ENCODE data around the gene NSUN6. TPM values are rescaled to one million over a fixed set of nuclear protein-coding genes. Genes with fewer than 3 reads are reported as not detected.
A peak's percentile ranks its signal among the peaks of the same experiment; 100 is the strongest.

NSUN6 gene
- total RNA-seq, 1 donor from 2014 or later = 7.2 TPM

GRCh38 chr10:18557960-18558359, 93.4 kb downstream of the NSUN6 start:
- TF ChIP-seq CTCF (conservative IDR thresholded peaks at IDR 0.05; ENCODE audit: low read depth, low read length) = no peak
- no peak for DNase-seq (ENCODE audit: low read depth)
- H3K4me3 ChIP-seq (ENCODE audit: low read depth, low read length) = no peak overlapping the region

GRCh38 chr10:18556522-18557147, 94.8 kb downstream of the NSUN6 start:
- no peak overlapping the region for H3K4me3 ChIP-seq (ENCODE audit: low read depth, low read length)
- no peak for TF ChIP-seq CTCF (conservative IDR thresholded peaks at IDR 0.05; ENCODE audit: low read depth, low read length)
- DNase-seq (ENCODE audit: low read depth) = no peak

- DNase-seq (ENCODE audit: low read depth) = no peak
- no peak overlapping the region for H3K4me3 ChIP-seq (ENCODE audit: low read depth, low read length)
- no peak for TF ChIP-seq CTCF (conservative IDR thresholded peaks at IDR 0.05; ENCODE audit: low read depth, low read length)
These were observed 96.9 kb downstream of the NSUN6 start for GRCh38 chr10:18554479-18554878.

DNA sequence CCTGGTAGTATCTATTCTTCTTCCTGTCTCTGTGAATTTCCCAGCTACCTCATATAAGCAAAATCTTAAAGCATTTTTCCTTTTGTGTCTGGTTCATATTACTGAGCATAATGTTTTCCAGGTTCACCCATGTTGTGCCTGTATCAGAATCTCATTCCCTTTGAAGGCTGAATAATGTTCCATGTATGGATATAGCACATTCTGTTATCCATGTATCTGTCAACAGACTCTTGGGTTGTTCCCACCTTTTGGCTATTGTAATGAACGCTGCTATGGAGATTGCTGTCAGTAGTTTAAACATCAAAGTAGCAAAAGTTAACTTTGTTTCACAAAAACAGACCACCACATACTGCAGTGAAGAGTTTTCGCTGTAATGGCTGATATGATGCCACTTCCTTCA, 99.9 kb downstream of the NSUN6 start:
- TF ChIP-seq CTCF (conservative IDR thresholded peaks at IDR 0.05; ENCODE audit: low read depth, low read length) = no peak
- DNase-seq (ENCODE audit: low read depth) = no peak

GRCh38 chr10:18549105-18549504, 102.3 kb downstream of the NSUN6 start:
- no peak overlapping the region for H3K4me3 ChIP-seq (ENCODE audit: low read depth, low read length)
- DNase-seq (ENCODE audit: low read depth) = no peak
- TF ChIP-seq CTCF (conservative IDR thresholded peaks at IDR 0.05; ENCODE audit: low read depth, low read length) = no peak

More for the DNA sequence above, 99.9 kb downstream of the NSUN6 start:
- H3K4me3 ChIP-seq (ENCODE audit: low read depth, low read length) = no peak overlapping the region

GRCh38 chr10:18545621-18546305, 105.6 kb downstream of the NSUN6 start:
- TF ChIP-seq CTCF (conservative IDR thresholded peaks at IDR 0.05; ENCODE audit: low read depth, low read length) = no peak
- H3K4me3 ChIP-seq (ENCODE audit: low read depth, low read length) = no peak overlapping the region
- DNase-seq (ENCODE audit: low read depth) = no peak

- no peak for TF ChIP-seq CTCF (conservative IDR thresholded peaks at IDR 0.05; ENCODE audit: low read depth, low read length)
- no peak overlapping the region for H3K4me3 ChIP-seq (ENCODE audit: low read depth, low read length)
- DNase-seq (ENCODE audit: low read depth) = peak; percentile 67
These were observed 108.6 kb downstream of the NSUN6 start for GRCh38 chr10:18542832-18543231.

All from epithelial cell of proximal tubule (primary cell).